Measurements from ENCODE around the gene PER3.
A peak's percentile ranks its signal among the peaks of the same experiment; 100 is the strongest.

The PER3 gene

DNA sequence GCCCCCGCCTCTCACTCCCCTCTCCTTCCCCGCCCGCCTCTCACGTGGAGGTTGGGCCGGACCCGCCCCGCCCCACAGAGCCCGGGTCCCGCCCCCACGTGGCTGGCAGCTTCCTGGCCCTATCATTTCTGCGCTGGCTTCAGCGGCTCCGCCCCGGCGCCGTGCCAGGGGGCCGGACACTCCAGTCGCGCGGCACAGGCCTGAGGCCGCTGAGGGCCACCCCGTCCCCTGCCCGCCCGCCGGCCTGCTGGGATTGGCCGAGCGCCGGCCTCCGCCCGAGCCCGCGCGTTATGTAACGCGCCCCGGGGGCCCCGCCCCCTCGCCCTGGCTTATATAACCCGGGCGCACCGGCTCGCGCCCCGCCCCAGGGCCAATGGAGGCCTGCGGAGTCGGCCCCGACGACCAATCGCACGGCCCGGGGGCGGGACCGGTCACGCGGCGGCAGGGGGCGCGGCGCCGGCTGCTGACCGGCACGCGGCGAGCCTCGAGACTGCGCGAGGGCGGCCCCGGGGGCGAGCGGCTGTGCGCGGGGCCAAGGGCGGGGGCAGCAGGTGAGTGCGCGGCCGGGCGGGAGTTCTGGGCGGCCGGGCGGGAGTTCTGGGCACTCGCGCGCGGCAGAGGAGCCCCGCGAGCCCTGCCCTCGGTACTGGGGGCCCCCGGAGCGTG is at the start of gene PER3:
Gene PER3 (plus strand): TSS at position 466 of the 666 bp plus-strand sequence. CDS start 587 bp downstream, outside the sequence.
- H4K20me1 ChIP-seq (ENCODE audit: insufficient read depth, low read length, poor library complexity, severe bottlenecking): no peaks in the 10 kb centered on the region
- no peak within 1 kb of the TSS for H3K9ac ChIP-seq (ENCODE audit: low read depth, low read length, poor library complexity, severe bottlenecking)
- peak within 1 kb of the TSS; percentile 56 for H3K4me2 ChIP-seq (ENCODE audit: low read depth, low read length, poor library complexity, severe bottlenecking)
- H3K9me3 ChIP-seq (ENCODE audit: insufficient read depth, low read depth, low read length): no peaks in the 10 kb centered on the region
- no peaks in the 10 kb centered on the region for H3K4me1 ChIP-seq (ENCODE audit: insufficient read depth, low read length, poor library complexity, severe bottlenecking)
- no peaks in the 10 kb centered on the region for H3K79me2 ChIP-seq (ENCODE audit: insufficient read depth, low read length)
- H3K9me2 ChIP-seq (replicated peaks; ENCODE audit: low read depth, low read length): no peaks in the 10 kb centered on the region
- TF ChIP-seq, protein P1, sequence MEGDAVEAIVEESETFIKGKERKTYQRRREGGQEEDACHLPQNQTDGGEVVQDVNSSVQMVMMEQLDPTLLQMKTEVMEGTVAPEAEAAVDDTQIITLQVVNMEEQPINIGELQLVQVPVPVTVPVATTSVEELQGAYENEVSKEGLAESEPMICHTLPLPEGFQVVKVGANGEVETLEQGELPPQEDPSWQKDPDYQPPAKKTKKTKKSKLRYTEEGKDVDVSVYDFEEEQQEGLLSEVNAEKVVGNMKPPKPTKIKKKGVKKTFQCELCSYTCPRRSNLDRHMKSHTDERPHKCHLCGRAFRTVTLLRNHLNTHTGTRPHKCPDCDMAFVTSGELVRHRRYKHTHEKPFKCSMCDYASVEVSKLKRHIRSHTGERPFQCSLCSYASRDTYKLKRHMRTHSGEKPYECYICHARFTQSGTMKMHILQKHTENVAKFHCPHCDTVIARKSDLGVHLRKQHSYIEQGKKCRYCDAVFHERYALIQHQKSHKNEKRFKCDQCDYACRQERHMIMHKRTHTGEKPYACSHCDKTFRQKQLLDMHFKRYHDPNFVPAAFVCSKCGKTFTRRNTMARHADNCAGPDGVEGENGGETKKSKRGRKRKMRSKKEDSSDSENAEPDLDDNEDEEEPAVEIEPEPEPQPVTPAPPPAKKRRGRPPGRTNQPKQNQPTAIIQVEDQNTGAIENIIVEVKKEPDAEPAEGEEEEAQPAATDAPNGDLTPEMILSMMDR (conservative IDR thresholded peaks at IDR 0.05; ENCODE audit: low read length): no peak
- no peak for TF ChIP-seq EZH2phosphoT487 (IDR thresholded peaks at IDR 0.05; ENCODE audit: borderline replicate concordance)
- H3K4me3 ChIP-seq (ENCODE audit: low read length, poor library complexity, severe bottlenecking): peak within 1 kb of the TSS; percentile 63
- H3K36me3 ChIP-seq (ENCODE audit: insufficient read depth, low read length): peaks cover 18% of the 10 kb centered on the region; the same call in 1 of the 2 replicates
- peak within 1 kb of the TSS; percentile 77; the same call in 1 of the 2 replicates for H2AFZ ChIP-seq (ENCODE audit: low read length)
- no peaks in the 10 kb centered on the region for H3F3A ChIP-seq (ENCODE audit: low read depth)
- no peaks in the 10 kb centered on the region for H3K27me3 ChIP-seq (ENCODE audit: insufficient read depth, low read length, poor library complexity, severe bottlenecking)

DNA sequence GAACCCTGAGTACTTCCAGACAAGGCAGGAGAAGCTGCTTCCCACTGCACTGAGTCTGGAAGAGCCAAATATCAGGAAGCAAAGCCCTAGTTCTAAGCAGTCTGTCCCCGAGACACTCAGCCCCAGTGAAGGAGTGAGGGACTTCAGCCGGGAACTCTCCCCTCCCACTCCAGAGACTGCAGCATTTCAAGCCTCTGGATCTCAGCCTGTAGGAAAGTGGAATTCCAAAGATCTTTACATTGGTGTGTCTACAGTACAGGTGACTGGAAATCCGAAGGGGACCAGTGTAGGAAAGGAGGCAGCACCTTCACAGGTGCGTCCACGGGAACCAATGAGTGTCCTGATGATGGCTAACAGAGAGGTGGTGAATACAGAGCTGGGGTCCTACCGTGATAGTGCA is 46.0 kb upstream of the PER3 start:
- H3K27me3 ChIP-seq (ENCODE audit: insufficient read depth, low read length, poor library complexity, severe bottlenecking): no peaks in the 10 kb centered on the region
- H3K36me3 ChIP-seq (ENCODE audit: insufficient read depth, low read length): no peaks in the 10 kb centered on the region
- H3F3A ChIP-seq (ENCODE audit: low read depth): no peaks in the 10 kb centered on the region
- H3K79me2 ChIP-seq (ENCODE audit: insufficient read depth, low read length): no peaks in the 10 kb centered on the region
- no peaks in the 10 kb centered on the region for H3K9me3 ChIP-seq (ENCODE audit: insufficient read depth, low read depth, low read length)
- H3K4me1 ChIP-seq (ENCODE audit: insufficient read depth, low read length, poor library complexity, severe bottlenecking): peaks cover 3% of the 10 kb centered on the region
- H4K20me1 ChIP-seq (ENCODE audit: insufficient read depth, low read length, poor library complexity, severe bottlenecking): no peaks in the 10 kb centered on the region
- H3K9ac ChIP-seq (ENCODE audit: low read depth, low read length, poor library complexity, severe bottlenecking): no peak overlapping the region
- no peak overlapping the region for H3K4me3 ChIP-seq (ENCODE audit: low read length, poor library complexity, severe bottlenecking)
- H3K9me2 ChIP-seq (replicated peaks; ENCODE audit: low read depth, low read length): no peaks in the 10 kb centered on the region
- no peak for TF ChIP-seq EZH2phosphoT487 (IDR thresholded peaks at IDR 0.05; ENCODE audit: borderline replicate concordance)
- TF ChIP-seq, protein P1 (conservative IDR thresholded peaks at IDR 0.05; ENCODE audit: low read length): no peak
- no peak overlapping the region for H2AFZ ChIP-seq (ENCODE audit: low read length)
- H3K4me2 ChIP-seq (ENCODE audit: low read depth, low read length, poor library complexity, severe bottlenecking): no peak overlapping the region

DNA sequence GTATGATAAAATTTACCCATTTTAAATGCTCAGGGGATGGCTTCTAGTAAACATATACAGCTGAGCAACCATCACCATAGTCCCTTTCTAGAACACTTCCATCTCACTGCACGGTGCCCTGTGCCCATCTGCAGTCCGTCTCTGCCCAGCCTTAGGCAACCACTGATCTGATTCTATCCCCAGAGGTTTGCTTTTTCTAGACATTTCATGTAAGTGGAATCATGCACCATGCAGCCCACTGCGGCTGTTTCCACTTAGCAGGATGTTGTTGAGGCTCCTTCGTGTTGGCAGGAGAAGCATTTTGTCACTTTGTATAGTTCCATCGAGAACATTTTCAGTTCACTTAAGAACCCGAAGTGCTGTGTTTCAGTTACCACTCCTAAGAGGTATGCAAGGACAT is 40.7 kb upstream of the PER3 start:
- Histone ChIP-seq H3K9ac (ENCODE audit: low read depth, low read length, poor library complexity, severe bottlenecking) (no peak overlapping the region), H3K9me2 (replicated peaks; ENCODE audit: low read depth, low read length) (no peaks in the 10 kb centered on the region), H3K27me3 (ENCODE audit: insufficient read depth, low read length, poor library complexity, severe bottlenecking) (no peaks in the 10 kb centered on the region), H3K79me2 (ENCODE audit: insufficient read depth, low read length) (no peaks in the 10 kb centered on the region), H3K36me3 (ENCODE audit: insufficient read depth, low read length) (no peaks in the 10 kb centered on the region), H3K4me2 (ENCODE audit: low read depth, low read length, poor library complexity, severe bottlenecking) (no peak overlapping the region), H3K9me3 (ENCODE audit: insufficient read depth, low read depth, low read length) (no peaks in the 10 kb centered on the region), H2AFZ (ENCODE audit: low read length) (no peak overlapping the region), H3K4me1 (ENCODE audit: insufficient read depth, low read length, poor library complexity, severe bottlenecking) (peaks cover 3% of the 10 kb centered on the region), H3F3A (ENCODE audit: low read depth) (no peaks in the 10 kb centered on the region), H4K20me1 (ENCODE audit: insufficient read depth, low read length, poor library complexity, severe bottlenecking) (no peaks in the 10 kb centered on the region), H3K4me3 (ENCODE audit: low read length, poor library complexity, severe bottlenecking) (no peak overlapping the region)
- TF ChIP-seq EZH2phosphoT487 (IDR thresholded peaks at IDR 0.05; ENCODE audit: borderline replicate concordance): no peak
- TF ChIP-seq, protein P1 (conservative IDR thresholded peaks at IDR 0.05; ENCODE audit: low read length): no peak
